Measurements from ENCODE around the gene AACS.

Gene AACS

GRCh38 chr12:125032466-125033152, 32.6 kb upstream of the AACS start:
- DNase-seq (ENCODE audit: extremely low spot score) = no peak
- POLR2A ChIA-PET = interaction anchor here (0.8 kb wide), 1 partner anchor 17 kb away, joined by 3 read pairs; no protein-coding TSS in a partner anchor
- CTCF ChIA-PET = no interaction called here
- no peak for TF ChIP-seq FOXM1 (IDR thresholded peaks at IDR 0.05; ENCODE audit: borderline replicate concordance)
- TF ChIP-seq HDGF (IDR thresholded peaks at IDR 0.05; ENCODE audit: borderline replicate concordance) = no peak
- TF ChIP-seq LEF1 (IDR thresholded peaks at IDR 0.05; ENCODE audit: borderline replicate concordance) = no peak
- no peak for TF ChIP-seq CTBP1 (IDR thresholded peaks at IDR 0.05; ENCODE audit: borderline replicate concordance)
- no peak for TF ChIP-seq TARDBP (IDR thresholded peaks at IDR 0.05)
- TF ChIP-seq SP1 (IDR thresholded peaks at IDR 0.05) = no peak
- no peak for TF ChIP-seq SUZ12 (IDR thresholded peaks at IDR 0.05)
- TF ChIP-seq FOXK2 (IDR thresholded peaks at IDR 0.05) = no peak
- no peak for TF ChIP-seq PKNOX1 (IDR thresholded peaks at IDR 0.05)
- no peak for TF ChIP-seq ARNT (IDR thresholded peaks at IDR 0.05)
- no peak for TF ChIP-seq BHLHE40 (IDR thresholded peaks at IDR 0.05; ENCODE audit: borderline replicate concordance)
- no peak for TF ChIP-seq ELF4 (IDR thresholded peaks at IDR 0.05)

- no peak for TF ChIP-seq LEF1 (IDR thresholded peaks at IDR 0.05; ENCODE audit: borderline replicate concordance)
- no peak for TF ChIP-seq ZNF384 (IDR thresholded peaks at IDR 0.05)
- TF ChIP-seq FOXM1 (IDR thresholded peaks at IDR 0.05; ENCODE audit: borderline replicate concordance) = no peak
- no peak for TF ChIP-seq L3MBTL2 (conservative IDR thresholded peaks at IDR 0.05)
- TF ChIP-seq TARDBP (IDR thresholded peaks at IDR 0.05) = no peak
- TF ChIP-seq FOXK2 (IDR thresholded peaks at IDR 0.05) = no peak
- TF ChIP-seq PKNOX1 (IDR thresholded peaks at IDR 0.05) = no peak
- TF ChIP-seq BHLHE40 (IDR thresholded peaks at IDR 0.05; ENCODE audit: borderline replicate concordance) = no peak
- TF ChIP-seq CTBP1 (IDR thresholded peaks at IDR 0.05; ENCODE audit: borderline replicate concordance) = no peak
- no peak for TF ChIP-seq FOXA1 (IDR thresholded peaks at IDR 0.05)
- TF ChIP-seq SP1 (IDR thresholded peaks at IDR 0.05) = no peak
- ChIA-PET CTCF (no interaction called here), POLR2A (interaction anchor here (0.8 kb wide), 1 partner anchor 16 kb away, joined by 3 read pairs; no protein-coding TSS in a partner anchor)
- no peak for DNase-seq (ENCODE audit: extremely low spot score)
These were observed 31.9 kb upstream of the AACS start for GRCh38 chr12:125033288-125033687.

GRCh38 chr12:125038976-125039625, 26.1 kb upstream of the AACS start:
- POLR2A ChIA-PET = interaction anchor here (1.1 kb wide), 1 partner anchor 10 kb away, joined by 3 read pairs; no protein-coding TSS in a partner anchor
- TF ChIP-seq TARDBP (IDR thresholded peaks at IDR 0.05) (no peak), FOXK2 (IDR thresholded peaks at IDR 0.05) (no peak), SP1 (IDR thresholded peaks at IDR 0.05) (no peak), ZNF384 (IDR thresholded peaks at IDR 0.05) (no peak), FOXM1 (IDR thresholded peaks at IDR 0.05; ENCODE audit: borderline replicate concordance) (no peak), CTBP1 (IDR thresholded peaks at IDR 0.05; ENCODE audit: borderline replicate concordance) (no peak), ARNT (IDR thresholded peaks at IDR 0.05) (no peak), L3MBTL2 (conservative IDR thresholded peaks at IDR 0.05) (no peak), FOXA1 (IDR thresholded peaks at IDR 0.05) (no peak), ELF4 (IDR thresholded peaks at IDR 0.05) (no peak), HDGF (IDR thresholded peaks at IDR 0.05; ENCODE audit: borderline replicate concordance) (no peak), BHLHE40 (IDR thresholded peaks at IDR 0.05; ENCODE audit: borderline replicate concordance) (no peak), LEF1 (IDR thresholded peaks at IDR 0.05; ENCODE audit: borderline replicate concordance) (no peak), PKNOX1 (IDR thresholded peaks at IDR 0.05) (no peak)
- no peak for DNase-seq (ENCODE audit: extremely low spot score)
- CTCF ChIA-PET = no interaction called here

- DNase-seq (ENCODE audit: extremely low spot score) = no peak
- POLR2A ChIA-PET = interaction anchor here (0.7 to 2.8 kb wide), 9 partner anchors 11 to 132 kb away, joined by 3 to 18 read pairs (median 3); partner anchors contain the start of gene AACS
- TF ChIP-seq ELF4 (IDR thresholded peaks at IDR 0.05) = no peak
- TF ChIP-seq SP1 (IDR thresholded peaks at IDR 0.05) = no peak
- no peak for TF ChIP-seq CTBP1 (IDR thresholded peaks at IDR 0.05; ENCODE audit: borderline replicate concordance)
- TF ChIP-seq BHLHE40 (IDR thresholded peaks at IDR 0.05; ENCODE audit: borderline replicate concordance) = no peak
- no peak for TF ChIP-seq FOXK2 (IDR thresholded peaks at IDR 0.05)
- no peak for TF ChIP-seq TARDBP (IDR thresholded peaks at IDR 0.05)
- TF ChIP-seq L3MBTL2 (conservative IDR thresholded peaks at IDR 0.05) = no peak
- TF ChIP-seq FOXA1 (IDR thresholded peaks at IDR 0.05) = no peak
- TF ChIP-seq PKNOX1 (IDR thresholded peaks at IDR 0.05) = no peak
- no peak for TF ChIP-seq NFRKB (IDR thresholded peaks at IDR 0.05)
- TF ChIP-seq SUZ12 (IDR thresholded peaks at IDR 0.05) = no peak
- no peak for TF ChIP-seq FOXM1 (IDR thresholded peaks at IDR 0.05; ENCODE audit: borderline replicate concordance)
- CTCF ChIA-PET = interaction anchor here (0.6 to 0.8 kb wide), 2 partner anchors 50 to 184 kb away, joined by 3 read pairs; no protein-coding TSS in a partner anchor
These were observed 16.2 kb upstream of the AACS start for GRCh38 chr12:125049093-125049458.

GRCh38 chr12:125050446-125050845, 14.8 kb upstream of the AACS start:
- ChIA-PET POLR2A (interaction anchor here (1.1 to 2.8 kb wide), 2 partner anchors 14 to 110 kb away, joined by 4 to 18 read pairs; partner anchors contain the start of gene AACS), CTCF (no interaction called here)
- no peak for DNase-seq (ENCODE audit: extremely low spot score)
- no peak for TF ChIP-seq FOXA1 (IDR thresholded peaks at IDR 0.05)
- TF ChIP-seq SUZ12 (IDR thresholded peaks at IDR 0.05) = no peak
